GM23338 (cell line): Measurements from ENCODE around the gene MOB3B. TPM values are rescaled to one million over a fixed set of nuclear protein-coding genes. Genes with fewer than 3 reads are reported as not detected.

Experiments
- ATAC-seq: fragments of 200-7000 bp; cut with Tn5 transposase; 3 replicates; pipeline ENCODE4 v1.9.1; 2020
- DNase-seq: peaks from one replicate; pipeline ENCODE4 v3.0.0-alpha.2; 2015; ENCODE audit warnings: low spot score
- H2AFZ ChIP-seq: fragments of 200-600 bp; sonication (generic); 2 replicates; pipeline ENCODE4 v1.8.0; 2016; ENCODE audit warnings: antibody characterized with exemption, mild to moderate bottlenecking, moderate library complexity
- H3F3A ChIP-seq: fragments of 200-600 bp; sonication (generic); replicated peaks from 2 replicates; pipeline ENCODE4 v1.8.0; 2017; ENCODE audit warnings: antibody characterized with exemption, mixed run types, low read depth
- H3K27ac ChIP-seq: fragments of 200-600 bp; sonication (generic); 2 replicates; pipeline ENCODE4 v1.6.1; 2016; ENCODE audit warnings: low read depth
- H3K27me3 ChIP-seq: fragments of 200-600 bp; sonication (generic); 2 replicates; pipeline ENCODE4 v1.8.0; 2016; ENCODE audit warnings: mild to moderate bottlenecking, mixed run types, moderate library complexity; ENCODE audit not compliant: insufficient read depth
- H3K36me3 ChIP-seq: fragments of 200-600 bp; sonication (generic); 2 replicates; pipeline ENCODE4 v1.8.0; 2016; ENCODE audit warnings: mild to moderate bottlenecking; ENCODE audit not compliant: insufficient read depth
- H3K4me1 ChIP-seq: fragments of 200-600 bp; sonication (generic); 2 replicates; pipeline ENCODE4 v1.8.0; 2016; ENCODE audit warnings: mild to moderate bottlenecking, moderate library complexity; ENCODE audit not compliant: insufficient read depth
- H3K4me2 ChIP-seq: fragments of 200-600 bp; sonication (generic); 2 replicates; pipeline ENCODE4 v1.7.1; 2017; ENCODE audit warnings: mixed run types
- H3K4me3 ChIP-seq: fragments of 200-600 bp; sonication (generic); 2 replicates; pipeline ENCODE4 v1.6.1; 2016; ENCODE audit warnings: mixed run types
- H3K79me2 ChIP-seq: fragments of 200-600 bp; sonication (generic); replicated peaks from 2 replicates; pipeline ENCODE4 v1.8.0; 2017; ENCODE audit warnings: mild to moderate bottlenecking; ENCODE audit not compliant: insufficient read depth
- H3K9me2 ChIP-seq: fragments of 200-600 bp; sonication (generic); 2 replicates; pipeline ENCODE4 v1.8.0; 2017; ENCODE audit not compliant: insufficient read depth
- H4K20me1 ChIP-seq: fragments of 200-600 bp; sonication (generic); replicated peaks from 2 replicates; pipeline ENCODE4 v1.8.0; 2017; ENCODE audit warnings: mild to moderate bottlenecking; ENCODE audit not compliant: insufficient read depth
- H3K27ac Mint-ChIP-seq: 2 replicates; pipeline ENCODE4 v1.8.0; 2020; ENCODE audit warnings: inconsistent platforms, mild to moderate bottlenecking, moderate library complexity, mixed read lengths
- H3K27me3 Mint-ChIP-seq: 3 replicates; pipeline ENCODE4 v1.8.0; 2022; ENCODE audit warnings: low read depth, mild to moderate bottlenecking, moderate library complexity, mixed read lengths, inconsistent platforms; ENCODE audit not compliant: insufficient read depth, poor library complexity
- H3K36me3 Mint-ChIP-seq: 3 replicates; pipeline ENCODE4 v1.8.0; 2021; ENCODE audit warnings: low read depth, mild to moderate bottlenecking, inconsistent platforms, moderate library complexity, mixed read lengths
- H3K4me1 Mint-ChIP-seq: 3 replicates; pipeline ENCODE4 v1.8.0; 2020; ENCODE audit warnings: mild to moderate bottlenecking, inconsistent platforms, mixed read lengths
- H3K4me3 Mint-ChIP-seq: 3 replicates; pipeline ENCODE4 v1.8.0; 2021; ENCODE audit warnings: moderate library complexity, mild to moderate bottlenecking, inconsistent platforms, mixed read lengths
- H3K9me3 Mint-ChIP-seq: 3 replicates; pipeline ENCODE4 v1.8.0; 2020; ENCODE audit warnings: moderate library complexity, mild to moderate bottlenecking, inconsistent platforms, mixed read lengths
- CREB1 ChIP-seq: fragments of 250-450 bp; sonication (Bioruptor Pico); IDR thresholded peaks from 2 replicates; pipeline ENCODE4 v1.5.0; 2020; ENCODE audit warnings: low read depth, mild to moderate bottlenecking, moderate library complexity
- JUNB ChIP-seq: IDR thresholded peaks from one replicate; pipeline ENCODE4 v1.6.1; 2016; ENCODE audit warnings: antibody characterized with exemption; ENCODE audit not compliant: unreplicated experiment
- NANOG ChIP-seq: IDR thresholded peaks from 2 replicates; pipeline ENCODE4 v1.6.1; 2016; ENCODE audit warnings: antibody characterized with exemption, borderline replicate concordance
- POLR2AphosphoS5 ChIP-seq: IDR thresholded peaks from 2 replicates; pipeline ENCODE4 v1.6.1; 2016; ENCODE audit warnings: antibody characterized with exemption, low read depth
- REST ChIP-seq: IDR thresholded peaks from one replicate; pipeline ENCODE4 v1.6.1; 2018; ENCODE audit warnings: antibody characterized with exemption; ENCODE audit not compliant: unreplicated experiment
- ZNF331 ChIP-seq: fragments of 250-450 bp; sonication (Bioruptor Pico); IDR thresholded peaks from 2 replicates; pipeline ENCODE4 v1.5.0; 2020; ENCODE audit warnings: low read depth, mild to moderate bottlenecking, moderate library complexity
- polyA plus RNA-seq: library from polyadenylated mRNA; unstranded; fragments of >200 nt; fragmentation: Nextera tagmentation; extraction: Ambion mirVana; gene quantifications from 2 replicates; pipeline ENCODE4 v1.2.1, GENCODE V29; 2016
- total RNA-seq: library from RNA; depleted of rRNA; stranded (reverse); fragments of >200 nt; shearing (Covaris generic); gene quantifications from 2 replicates; pipeline ENCODE4 v1.2.3, GENCODE V29; 2014
- TF ChIP-seq, protein P1 (sequence below), 2 experiments: fragments of 200-600 bp in 1 of 2; sonication (generic) in 1 of 2; conservative IDR thresholded peaks; 2 replicates each; pipeline versions ENCODE4 v1.5.1 to v1.6.1; 2016 to 2017; ENCODE audit warnings: antibody characterized with exemption in 2 of 2, low read depth in 2 of 2, mild to moderate bottlenecking in 2 of 2, moderate library complexity in 1 of 2
- TF ChIP-seq, protein P2 (sequence below): fragments of 250-450 bp; sonication (Bioruptor Pico); IDR thresholded peaks from 2 replicates; pipeline ENCODE4 v1.5.0; 2020; ENCODE audit warnings: mild to moderate bottlenecking, moderate library complexity

Gene MOB3B
- total and polyA plus RNA-seq, 2 experiments from 2014 or later, result 7.6 to 12.1 TPM

DNA sequence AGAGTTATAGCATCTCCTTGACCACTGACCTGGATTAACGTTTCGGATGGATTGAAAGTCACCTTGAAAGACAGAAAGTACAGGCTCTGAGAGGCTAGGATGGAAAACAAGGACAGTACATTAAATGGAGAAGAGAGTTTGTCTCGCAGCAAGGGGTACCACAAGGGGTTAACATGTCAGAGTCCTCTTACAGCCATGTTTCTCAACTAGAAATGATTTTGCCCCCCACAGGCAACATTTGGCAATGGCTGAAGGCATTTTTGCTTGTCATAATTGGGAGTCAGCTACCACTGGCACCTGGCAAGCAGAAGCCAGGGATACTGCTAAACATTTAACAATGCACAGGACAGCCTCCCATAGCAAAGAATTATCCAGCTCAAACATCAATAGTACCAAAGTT lies 141.9 kb downstream of the MOB3B start:
- no peak overlapping the region for H3K27ac ChIP-seq
- H3K4me2 ChIP-seq, result no peak overlapping the region
- H3K27ac Mint-ChIP-seq, result no peak overlapping the region
- no peak overlapping the region for H3K4me3 Mint-ChIP-seq
- H3K4me1 Mint-ChIP-seq, result peaks cover 45% of the 10 kb centered on the region
- no peaks in the 10 kb centered on the region for H3F3A ChIP-seq
- H3K4me1 ChIP-seq, result peaks cover 15% of the 10 kb centered on the region
- no peaks in the 10 kb centered on the region for H3K27me3 ChIP-seq
- H3K27me3 Mint-ChIP-seq, result no peaks in the 10 kb centered on the region
- H3K36me3 ChIP-seq, result no peaks in the 10 kb centered on the region
- ATAC-seq (no peak), DNase-seq (peak; percentile 30)
- no peak overlapping the region for H3K4me3 ChIP-seq
- no peaks in the 10 kb centered on the region for H3K79me2 ChIP-seq
- H2AFZ ChIP-seq, result no peak overlapping the region
- no peaks in the 10 kb centered on the region for H3K9me3 Mint-ChIP-seq
- H4K20me1 ChIP-seq, result no peaks in the 10 kb centered on the region
- H3K36me3 Mint-ChIP-seq, result no peaks in the 10 kb centered on the region
- no peak for TF ChIP-seq ZNF331 (CRISPR knock-in tag)
- TF ChIP-seq NANOG, result no peak
- TF ChIP-seq, protein P1, sequence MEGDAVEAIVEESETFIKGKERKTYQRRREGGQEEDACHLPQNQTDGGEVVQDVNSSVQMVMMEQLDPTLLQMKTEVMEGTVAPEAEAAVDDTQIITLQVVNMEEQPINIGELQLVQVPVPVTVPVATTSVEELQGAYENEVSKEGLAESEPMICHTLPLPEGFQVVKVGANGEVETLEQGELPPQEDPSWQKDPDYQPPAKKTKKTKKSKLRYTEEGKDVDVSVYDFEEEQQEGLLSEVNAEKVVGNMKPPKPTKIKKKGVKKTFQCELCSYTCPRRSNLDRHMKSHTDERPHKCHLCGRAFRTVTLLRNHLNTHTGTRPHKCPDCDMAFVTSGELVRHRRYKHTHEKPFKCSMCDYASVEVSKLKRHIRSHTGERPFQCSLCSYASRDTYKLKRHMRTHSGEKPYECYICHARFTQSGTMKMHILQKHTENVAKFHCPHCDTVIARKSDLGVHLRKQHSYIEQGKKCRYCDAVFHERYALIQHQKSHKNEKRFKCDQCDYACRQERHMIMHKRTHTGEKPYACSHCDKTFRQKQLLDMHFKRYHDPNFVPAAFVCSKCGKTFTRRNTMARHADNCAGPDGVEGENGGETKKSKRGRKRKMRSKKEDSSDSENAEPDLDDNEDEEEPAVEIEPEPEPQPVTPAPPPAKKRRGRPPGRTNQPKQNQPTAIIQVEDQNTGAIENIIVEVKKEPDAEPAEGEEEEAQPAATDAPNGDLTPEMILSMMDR (conservative IDR thresholded peaks at IDR 0.05; ENCODE audit: low read depth in 2 of 2), result no peak
- no peak for TF ChIP-seq CREB1 (CRISPR knock-in tag)
- TF ChIP-seq JUNB, result no peak
- TF ChIP-seq REST, result no peak
- TF ChIP-seq, protein P2, sequence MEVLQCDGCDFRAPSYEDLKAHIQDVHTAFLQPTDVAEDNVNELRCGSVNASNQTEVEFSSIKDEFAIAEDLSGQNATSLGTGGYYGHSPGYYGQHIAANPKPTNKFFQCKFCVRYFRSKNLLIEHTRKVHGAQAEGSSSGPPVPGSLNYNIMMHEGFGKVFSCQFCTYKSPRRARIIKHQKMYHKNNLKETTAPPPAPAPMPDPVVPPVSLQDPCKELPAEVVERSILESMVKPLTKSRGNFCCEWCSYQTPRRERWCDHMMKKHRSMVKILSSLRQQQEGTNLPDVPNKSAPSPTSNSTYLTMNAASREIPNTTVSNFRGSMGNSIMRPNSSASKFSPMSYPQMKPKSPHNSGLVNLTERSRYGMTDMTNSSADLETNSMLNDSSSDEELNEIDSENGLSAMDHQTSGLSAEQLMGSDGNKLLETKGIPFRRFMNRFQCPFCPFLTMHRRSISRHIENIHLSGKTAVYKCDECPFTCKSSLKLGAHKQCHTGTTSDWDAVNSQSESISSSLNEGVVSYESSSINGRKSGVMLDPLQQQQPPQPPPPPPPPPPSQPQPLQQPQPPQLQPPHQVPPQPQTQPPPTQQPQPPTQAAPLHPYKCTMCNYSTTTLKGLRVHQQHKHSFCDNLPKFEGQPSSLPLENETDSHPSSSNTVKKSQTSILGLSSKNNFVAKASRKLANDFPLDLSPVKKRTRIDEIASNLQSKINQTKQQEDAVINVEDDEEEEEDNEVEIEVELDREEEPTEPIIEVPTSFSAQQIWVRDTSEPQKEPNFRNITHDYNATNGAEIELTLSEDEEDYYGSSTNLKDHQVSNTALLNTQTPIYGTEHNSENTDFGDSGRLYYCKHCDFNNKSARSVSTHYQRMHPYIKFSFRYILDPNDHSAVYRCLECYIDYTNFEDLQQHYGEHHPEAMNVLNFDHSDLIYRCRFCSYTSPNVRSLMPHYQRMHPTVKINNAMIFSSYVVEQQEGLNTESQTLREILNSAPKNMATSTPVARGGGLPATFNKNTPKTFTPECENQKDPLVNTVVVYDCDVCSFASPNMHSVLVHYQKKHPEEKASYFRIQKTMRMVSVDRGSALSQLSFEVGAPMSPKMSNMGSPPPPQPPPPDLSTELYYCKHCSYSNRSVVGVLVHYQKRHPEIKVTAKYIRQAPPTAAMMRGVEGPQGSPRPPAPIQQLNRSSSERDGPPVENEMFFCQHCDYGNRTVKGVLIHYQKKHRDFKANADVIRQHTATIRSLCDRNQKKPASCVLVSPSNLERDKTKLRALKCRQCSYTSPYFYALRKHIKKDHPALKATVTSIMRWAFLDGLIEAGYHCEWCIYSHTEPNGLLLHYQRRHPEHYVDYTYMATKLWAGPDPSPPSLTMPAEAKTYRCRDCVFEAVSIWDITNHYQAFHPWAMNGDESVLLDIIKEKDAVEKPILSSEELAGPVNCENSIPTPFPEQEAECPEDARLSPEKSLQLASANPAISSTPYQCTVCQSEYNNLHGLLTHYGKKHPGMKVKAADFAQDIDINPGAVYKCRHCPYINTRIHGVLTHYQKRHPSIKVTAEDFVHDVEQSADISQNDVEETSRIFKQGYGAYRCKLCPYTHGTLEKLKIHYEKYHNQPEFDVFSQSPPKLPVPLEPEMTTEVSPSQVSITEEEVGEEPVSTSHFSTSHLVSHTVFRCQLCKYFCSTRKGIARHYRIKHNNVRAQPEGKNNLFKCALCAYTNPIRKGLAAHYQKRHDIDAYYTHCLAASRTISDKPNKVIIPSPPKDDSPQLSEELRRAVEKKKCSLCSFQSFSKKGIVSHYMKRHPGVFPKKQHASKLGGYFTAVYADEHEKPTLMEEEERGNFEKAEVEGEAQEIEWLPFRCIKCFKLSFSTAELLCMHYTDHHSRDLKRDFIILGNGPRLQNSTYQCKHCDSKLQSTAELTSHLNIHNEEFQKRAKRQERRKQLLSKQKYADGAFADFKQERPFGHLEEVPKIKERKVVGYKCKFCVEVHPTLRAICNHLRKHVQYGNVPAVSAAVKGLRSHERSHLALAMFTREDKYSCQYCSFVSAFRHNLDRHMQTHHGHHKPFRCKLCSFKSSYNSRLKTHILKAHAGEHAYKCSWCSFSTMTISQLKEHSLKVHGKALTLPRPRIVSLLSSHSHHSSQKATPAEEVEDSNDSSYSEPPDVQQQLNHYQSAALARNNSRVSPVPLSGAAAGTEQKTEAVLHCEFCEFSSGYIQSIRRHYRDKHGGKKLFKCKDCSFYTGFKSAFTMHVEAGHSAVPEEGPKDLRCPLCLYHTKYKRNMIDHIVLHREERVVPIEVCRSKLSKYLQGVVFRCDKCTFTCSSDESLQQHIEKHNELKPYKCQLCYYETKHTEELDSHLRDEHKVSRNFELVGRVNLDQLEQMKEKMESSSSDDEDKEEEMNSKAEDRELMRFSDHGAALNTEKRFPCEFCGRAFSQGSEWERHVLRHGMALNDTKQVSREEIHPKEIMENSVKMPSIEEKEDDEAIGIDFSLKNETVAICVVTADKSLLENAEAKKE (CRISPR knock-in tag), result no peak
- TF ChIP-seq POLR2AphosphoS5, result no peak
- no peaks in the 10 kb centered on the region for H3K9me2 ChIP-seq
